HL-60 (cell line): ENCODE measurements around the gene PTMA.

Experiments used
- SPI1 ChIP-seq: IDR thresholded peaks from 2 replicates; pipeline ENCODE4 v1.6.1; 2012; ENCODE audit warnings: low read depth, mild to moderate bottlenecking, borderline replicate concordance
- TF ChIP-seq, protein P1 (sequence below): IDR thresholded peaks from one replicate; pipeline ENCODE4 v1.5.1; 2011; ENCODE audit warnings: low read length, control low read depth, inconsistent platforms; ENCODE audit not compliant: insufficient read depth

DNA sequence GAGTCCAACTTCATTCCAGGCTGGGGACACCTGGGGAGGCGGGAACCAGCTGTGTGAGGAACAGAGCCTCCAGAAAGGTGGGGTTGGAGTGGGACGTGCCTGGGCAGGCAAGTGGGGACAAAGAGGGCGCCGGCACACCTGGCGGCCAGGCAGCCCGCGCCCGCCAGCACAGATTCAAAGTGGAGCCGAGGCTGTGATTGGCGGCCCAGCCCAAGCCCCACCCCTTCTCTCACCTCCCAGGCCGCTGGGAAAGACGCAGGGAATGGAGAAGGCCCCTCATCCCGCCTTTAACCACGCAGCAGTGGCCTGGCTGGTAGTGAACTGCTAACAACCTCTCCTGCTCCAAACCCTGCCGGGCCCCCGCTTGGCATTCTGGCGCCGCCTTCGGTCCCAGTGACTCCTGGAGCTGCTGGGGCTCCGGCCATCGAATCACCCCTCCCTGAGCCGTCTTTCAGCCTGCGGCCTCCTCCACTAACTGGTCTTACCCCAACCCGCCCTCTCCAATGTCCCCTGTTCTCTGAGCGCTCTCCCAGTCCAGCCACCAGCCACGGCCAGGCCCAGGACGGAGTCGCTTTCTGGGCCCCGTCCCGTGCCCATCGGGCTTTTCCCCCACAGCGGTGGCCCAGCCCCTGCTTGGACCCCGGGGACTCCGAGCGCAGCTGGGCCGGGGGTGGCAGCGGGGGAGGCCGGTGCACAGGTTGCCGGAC is 27.9 kb upstream of the PTMA start:
- TF ChIP-seq, protein P1, sequence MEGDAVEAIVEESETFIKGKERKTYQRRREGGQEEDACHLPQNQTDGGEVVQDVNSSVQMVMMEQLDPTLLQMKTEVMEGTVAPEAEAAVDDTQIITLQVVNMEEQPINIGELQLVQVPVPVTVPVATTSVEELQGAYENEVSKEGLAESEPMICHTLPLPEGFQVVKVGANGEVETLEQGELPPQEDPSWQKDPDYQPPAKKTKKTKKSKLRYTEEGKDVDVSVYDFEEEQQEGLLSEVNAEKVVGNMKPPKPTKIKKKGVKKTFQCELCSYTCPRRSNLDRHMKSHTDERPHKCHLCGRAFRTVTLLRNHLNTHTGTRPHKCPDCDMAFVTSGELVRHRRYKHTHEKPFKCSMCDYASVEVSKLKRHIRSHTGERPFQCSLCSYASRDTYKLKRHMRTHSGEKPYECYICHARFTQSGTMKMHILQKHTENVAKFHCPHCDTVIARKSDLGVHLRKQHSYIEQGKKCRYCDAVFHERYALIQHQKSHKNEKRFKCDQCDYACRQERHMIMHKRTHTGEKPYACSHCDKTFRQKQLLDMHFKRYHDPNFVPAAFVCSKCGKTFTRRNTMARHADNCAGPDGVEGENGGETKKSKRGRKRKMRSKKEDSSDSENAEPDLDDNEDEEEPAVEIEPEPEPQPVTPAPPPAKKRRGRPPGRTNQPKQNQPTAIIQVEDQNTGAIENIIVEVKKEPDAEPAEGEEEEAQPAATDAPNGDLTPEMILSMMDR: no peak
- TF ChIP-seq SPI1: no peak
